Activated CD8-positive, alpha-beta memory T cell treated with anti-CD3 and anti-CD28 coated beads, Interleukin-2, amount 50 U/mL, for 1 hour (primary cell): ENCODE data around the gene PDGFB.
A peak's percentile ranks its signal among the peaks of the same experiment; 100 is the strongest.

Experiments used
- DNase-seq: peaks from one replicate; pipeline ENCODE4 v3.0.0-alpha.2; 2020; ENCODE audit errors: extremely low read depth

The PDGFB gene

DNA sequence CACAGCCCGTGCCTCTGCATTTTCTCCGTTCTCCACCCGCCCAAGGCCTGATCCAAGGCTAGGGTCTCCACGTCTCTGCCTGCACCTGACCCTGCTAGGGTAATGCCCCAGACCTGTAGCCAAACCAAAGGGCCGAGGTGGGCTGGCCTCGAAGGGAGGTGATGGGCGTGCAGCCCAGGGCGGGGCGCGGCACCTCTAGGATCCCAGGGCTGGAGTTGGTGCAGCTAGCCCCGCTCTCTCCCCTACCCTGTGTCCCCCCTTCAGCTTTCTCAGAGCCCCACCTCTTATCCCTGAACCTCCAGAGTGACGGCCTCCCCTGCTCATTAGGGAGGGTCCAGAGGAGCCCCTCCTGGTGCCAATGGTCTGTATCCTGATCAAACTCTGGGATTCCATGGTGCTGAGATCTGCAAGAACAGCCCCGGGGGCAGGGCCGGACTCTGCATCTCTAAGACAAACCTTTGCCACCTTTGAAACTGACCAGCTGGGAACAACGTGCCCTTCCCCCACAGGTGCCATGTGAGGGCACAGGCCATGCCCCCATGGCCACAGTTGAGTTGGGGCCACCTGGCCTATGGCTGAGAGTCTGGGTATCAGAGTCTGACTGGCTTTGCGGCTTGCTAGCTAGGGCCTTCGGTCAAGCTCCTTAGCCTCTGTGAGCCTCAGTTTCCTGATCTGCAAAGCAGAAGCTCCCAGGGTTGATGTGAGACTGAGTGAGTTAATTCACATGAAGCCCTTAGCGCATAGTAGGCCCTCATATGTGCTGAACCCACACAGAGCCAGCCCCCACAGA lies 69.2 kb downstream of the PDGFB start:
- DNase-seq = no peak

DNA sequence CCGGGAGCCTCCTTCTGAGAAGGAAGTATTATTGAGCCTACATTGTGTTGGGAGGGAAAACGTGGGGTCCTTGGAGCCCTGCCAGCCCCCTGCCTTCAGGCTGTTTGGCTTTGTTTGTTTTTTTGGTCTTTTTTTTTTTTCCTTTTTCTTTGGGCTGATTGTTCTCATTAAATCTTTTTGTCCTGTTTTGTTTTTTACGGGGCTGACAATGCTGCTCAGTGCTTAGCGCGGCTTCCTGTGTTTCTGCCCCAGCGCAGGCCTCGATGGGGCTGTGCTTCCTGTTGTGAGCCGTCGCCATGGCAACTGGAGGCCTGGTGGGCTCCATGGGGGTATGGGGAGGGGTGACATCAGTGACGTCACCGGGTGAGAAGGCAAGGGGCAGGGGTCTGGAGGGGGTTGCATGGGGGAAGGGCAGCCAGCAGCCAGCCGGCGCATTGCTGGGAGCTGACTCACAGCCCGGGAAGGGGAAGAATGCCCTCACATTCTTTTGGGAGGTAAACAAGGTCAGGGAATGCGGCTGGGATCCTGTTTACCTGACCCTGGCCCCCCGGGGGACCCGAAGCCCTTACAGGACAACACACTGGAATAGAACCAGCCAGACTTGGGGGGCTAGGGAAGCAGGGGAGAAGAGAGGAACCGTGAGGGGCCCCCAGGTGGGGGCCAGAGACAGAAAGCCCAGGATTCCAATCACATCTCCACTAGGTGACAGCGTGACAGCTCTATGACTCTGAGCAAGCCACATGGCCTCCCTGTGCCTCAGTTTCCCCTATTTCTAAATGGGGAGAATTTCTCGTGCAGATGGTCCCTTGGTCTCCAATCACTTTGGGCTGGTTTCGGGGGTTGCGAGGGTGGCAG lies 70.1 kb downstream of the PDGFB start:
- peak; percentile 84 for DNase-seq

DNA sequence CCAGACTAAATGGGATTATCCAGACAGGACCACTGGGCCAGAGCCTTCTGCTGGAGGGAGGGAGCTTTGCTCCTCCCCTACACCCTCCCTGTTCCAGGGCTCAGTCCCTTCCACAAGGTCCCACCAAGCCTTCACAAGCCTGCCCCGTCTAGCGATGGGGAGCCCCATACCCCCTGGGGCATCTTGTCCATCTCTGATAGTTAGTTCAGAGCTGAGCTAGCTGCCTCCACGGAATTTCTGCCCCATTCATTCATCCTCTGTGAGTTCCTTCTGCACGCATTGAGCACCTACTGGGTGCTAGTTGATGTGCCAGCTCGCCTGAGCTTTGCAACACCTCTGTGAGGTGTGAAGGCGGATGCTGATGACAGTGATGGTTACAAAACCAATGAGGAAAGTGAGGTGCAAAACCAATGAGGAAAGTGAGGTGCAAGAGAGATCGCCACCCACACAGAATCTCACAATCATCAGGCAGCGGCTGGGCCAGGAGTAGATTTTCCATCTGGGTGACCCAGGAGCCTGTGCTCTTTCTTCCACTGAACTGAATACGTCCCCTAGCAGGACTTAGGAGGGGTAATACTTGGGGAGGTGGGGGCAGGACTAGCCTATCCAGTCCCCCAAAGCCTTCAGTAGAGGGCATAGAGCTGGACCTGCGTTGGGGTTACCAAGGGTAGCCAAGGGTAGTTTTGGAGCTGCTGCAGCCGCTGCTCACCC lies 70.8 kb downstream of the PDGFB start:
- DNase-seq = peak; percentile 26
